Stomach (tissue), 9 donors: Measurements from ENCODE around the gene CLSTN2. TPM values are rescaled to one million over a fixed set of nuclear protein-coding genes. Genes with fewer than 3 reads are reported as not detected.

Experiments
- DNase-seq, 2 donors: peaks; one replicate each; pipeline versions ENCODE4 v3.0.0 to v3.0.0-alpha.2; 2013 to 2019
- H3K27ac ChIP-seq, 5 donors: fragments of 200-600 bp in 4 of 5; sonication (generic) in 4 of 5; one replicate each; pipeline ENCODE4 v1.5.1; 2013 to 2019; ENCODE audit warnings: mild to moderate bottlenecking in 1 of 5, moderate library complexity in 1 of 5
- H3K27me3 ChIP-seq, 3 donors: fragments of 200-600 bp; sonication (generic); one replicate each; pipeline ENCODE4 v1.5.1; 2017 to 2019; ENCODE audit warnings: mixed run types in 1 of 3
- H3K36me3 ChIP-seq, 4 donors: fragments of 200-600 bp; sonication (generic); 1 replicate in 3 of 4; 2 replicates in 1 of 4; pipeline ENCODE4 v1.5.1; 2016 to 2019
- H3K4me1 ChIP-seq, 4 donors: fragments of 200-600 bp; sonication (generic); one replicate each; pipeline ENCODE4 v1.5.1; 2016 to 2019
- H3K4me3 ChIP-seq, 4 donors: fragments of 200-600 bp; sonication (generic) in 3 of 4; one replicate each; pipeline ENCODE4 v1.5.1; 2016 to 2019; ENCODE audit warnings: mild to moderate bottlenecking in 1 of 4
- H3K9me3 ChIP-seq, 4 donors: fragments of 200-600 bp; sonication (generic); one replicate each; pipeline ENCODE4 v1.5.1; 2016 to 2019
- EP300 ChIP-seq: sonication (generic); formaldehyde crosslinking; IDR thresholded peaks from one replicate; pipeline ENCODE4 v1.6.1; 2017; ENCODE audit warnings: antibody characterized with exemption
- POLR2A ChIP-seq, 4 donors: fragments of 450-650 bp; IDR thresholded peaks; one replicate each; pipeline ENCODE4 v1.6.1; 2016; ENCODE audit warnings: antibody characterized with exemption in 4 of 4, control low read depth in 2 of 4, mild to moderate bottlenecking in 1 of 4, moderate library complexity in 1 of 4
- POLR2AphosphoS5 ChIP-seq, 3 donors: sonication (generic); formaldehyde crosslinking; IDR thresholded peaks; one replicate each; pipeline ENCODE4 v1.6.1; 2016; ENCODE audit warnings: antibody characterized with exemption in 3 of 3
- WGBS, 5 donors: extraction: QIAGEN DNeasy Blood & Tissue Kit in 3 of 5; methylation state at CpG; one replicate each; pipeline versions ENCODE4 v1.1.5 to v1.1.7; 2013 to 2018; 5-methylcytosine and 5-hydroxymethylcytosine counted together
- intact Hi-C: fragments of 100-400 bp; cut with DNase I; formaldehyde crosslinking; loops from one replicate; pipeline ENCODE4 v1.15.1; 2023; ENCODE audit warnings: low total_unique reads
- polyA plus RNA-seq, 3 donors: library from polyadenylated mRNA; stranded (reverse); fragments of 200-250 nt; gene quantifications; one replicate each; pipeline ENCODE4 v1.2.3, GENCODE V29; 2013
- total RNA-seq, 5 donors: library from RNA; depleted of rRNA; stranded (reverse); fragments of >200 nt; gene quantifications; one replicate each; pipeline versions ENCODE4 v1.1.0 to v1.2.3, GENCODE V29; 2014 to 2016
- TF ChIP-seq, protein P1 (sequence below), 7 experiments: fragments of 450-650 bp in 4 of 7; fragments of 200-600 bp in 3 of 7; sonication (generic) in 3 of 7; IDR thresholded peaks; one replicate each; pipeline ENCODE4 v1.5.1; 2016 to 2019; ENCODE audit warnings: antibody characterized with exemption in 7 of 7, control low read depth in 2 of 7, mild to moderate bottlenecking in 1 of 7
- donor health status: healthy with polysubstance abuse.
- donor health status: Bipolar disorder and iron deficiency.
- donor health status: healthy.

Gene CLSTN2
- total and polyA plus RNA-seq, 8 donors, result 0.10 to 5.4 (median 1.7) TPM

DNA sequence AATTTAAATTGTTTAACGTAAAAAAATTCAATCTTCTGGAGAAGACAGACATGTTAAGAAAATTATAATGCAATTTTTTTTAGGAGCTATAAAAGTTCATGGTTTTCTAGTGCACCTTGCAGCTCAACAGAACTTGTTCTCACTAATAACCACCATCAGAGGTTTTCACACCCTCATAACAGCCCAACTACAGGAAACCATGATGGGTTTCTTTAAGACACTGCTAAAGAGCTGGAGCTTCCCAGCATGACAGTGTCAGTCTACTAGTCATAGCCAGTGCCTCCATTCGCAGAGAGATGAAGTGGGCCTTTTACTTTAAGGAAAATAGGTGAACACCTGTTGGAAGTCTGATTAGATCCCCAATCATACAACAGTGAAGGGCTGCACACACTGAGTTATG is 518.8 kb downstream of the CLSTN2 start:
- no peak for DNase-seq
- Histone ChIP-seq H3K4me1 (peaks cover 0 to 11% (median 8%) of the 10 kb centered on the region in 4 donors), H3K9me3 (no peaks in the 10 kb centered on the region), H3K27me3 (no peaks in the 10 kb centered on the region), H3K36me3 (no peaks in the 10 kb centered on the region), H3K27ac (no peak overlapping the region), H3K4me3 (no peak overlapping the region)
- intact Hi-C loops, result no loop called here
- 80 to 95% (median 87%) methylated on average over 2 of the region's 2 CpGs for WGBS, 5 donors
- TF ChIP-seq EP300 (no peak), POLR2A (IDR thresholded peaks at IDR 0.05) (no peak), POLR2AphosphoS5 (IDR thresholded peaks at IDR 0.05) (no peak)
- TF ChIP-seq, protein P1, sequence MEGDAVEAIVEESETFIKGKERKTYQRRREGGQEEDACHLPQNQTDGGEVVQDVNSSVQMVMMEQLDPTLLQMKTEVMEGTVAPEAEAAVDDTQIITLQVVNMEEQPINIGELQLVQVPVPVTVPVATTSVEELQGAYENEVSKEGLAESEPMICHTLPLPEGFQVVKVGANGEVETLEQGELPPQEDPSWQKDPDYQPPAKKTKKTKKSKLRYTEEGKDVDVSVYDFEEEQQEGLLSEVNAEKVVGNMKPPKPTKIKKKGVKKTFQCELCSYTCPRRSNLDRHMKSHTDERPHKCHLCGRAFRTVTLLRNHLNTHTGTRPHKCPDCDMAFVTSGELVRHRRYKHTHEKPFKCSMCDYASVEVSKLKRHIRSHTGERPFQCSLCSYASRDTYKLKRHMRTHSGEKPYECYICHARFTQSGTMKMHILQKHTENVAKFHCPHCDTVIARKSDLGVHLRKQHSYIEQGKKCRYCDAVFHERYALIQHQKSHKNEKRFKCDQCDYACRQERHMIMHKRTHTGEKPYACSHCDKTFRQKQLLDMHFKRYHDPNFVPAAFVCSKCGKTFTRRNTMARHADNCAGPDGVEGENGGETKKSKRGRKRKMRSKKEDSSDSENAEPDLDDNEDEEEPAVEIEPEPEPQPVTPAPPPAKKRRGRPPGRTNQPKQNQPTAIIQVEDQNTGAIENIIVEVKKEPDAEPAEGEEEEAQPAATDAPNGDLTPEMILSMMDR (IDR thresholded peaks at IDR 0.05), result no peak

DNA sequence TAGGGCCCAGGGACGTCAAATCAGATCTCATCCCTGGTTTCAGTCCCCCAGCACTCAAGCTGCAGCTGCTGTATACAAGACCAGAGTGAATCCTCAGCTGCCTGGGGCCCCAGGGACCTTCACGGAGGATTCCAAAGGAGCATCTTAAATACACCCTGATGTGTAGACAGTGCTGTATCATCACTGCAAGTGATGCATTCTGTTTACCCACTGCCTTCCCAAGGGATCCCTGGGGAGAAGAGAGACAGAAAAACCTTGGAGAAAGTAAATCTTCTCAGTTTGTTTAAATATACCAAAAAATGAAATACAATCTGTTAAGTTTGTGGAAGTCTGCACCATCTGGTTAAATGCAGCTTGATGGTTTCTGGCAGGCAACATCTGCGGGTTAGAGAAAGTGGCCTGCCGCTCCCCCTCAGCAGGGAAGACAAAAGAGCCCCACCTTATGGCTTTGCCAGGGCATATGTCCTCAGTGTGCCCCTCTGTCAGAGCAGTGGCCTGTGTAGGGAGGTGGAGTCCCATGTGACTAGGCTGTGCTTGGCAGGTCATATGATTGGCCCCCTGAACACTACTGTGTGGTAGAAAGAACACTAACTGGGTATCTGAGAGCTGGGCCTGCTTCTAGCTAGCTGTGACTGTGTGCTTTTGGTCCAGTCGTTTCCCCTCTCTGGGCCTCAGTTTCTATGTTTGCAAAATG is 520.7 kb downstream of the CLSTN2 start:
- 69 to 76% (median 71%) methylated on average over 5 of the region's 5 CpGs for WGBS, 5 donors

DNA sequence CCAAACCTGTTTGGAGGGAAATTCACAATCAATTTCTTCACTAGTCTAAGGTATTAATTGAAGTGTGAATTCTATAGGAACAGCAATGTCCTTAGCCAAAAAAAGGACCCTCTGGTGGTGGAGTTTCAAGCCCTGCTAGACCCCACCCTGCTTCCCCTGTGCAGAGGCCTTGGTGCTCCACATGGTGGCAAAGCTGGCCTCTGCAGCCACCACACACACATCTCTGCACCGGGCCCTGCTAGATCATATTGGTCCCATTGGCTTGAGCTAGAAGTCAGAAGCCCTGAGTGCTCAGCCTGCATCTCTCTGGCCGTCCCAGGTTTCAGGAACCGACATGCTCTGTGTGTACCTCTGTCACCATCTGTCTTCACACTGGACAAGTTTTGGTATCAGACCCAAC is 522.0 kb downstream of the CLSTN2 start:
- no peaks in the 10 kb centered on the region for H3K27me3 ChIP-seq
- 78 to 89% (median 85%) methylated on average over 3 of the region's 3 CpGs for WGBS, 5 donors

More for the DNA sequence above, 520.7 kb downstream of the CLSTN2 start:
- Histone ChIP-seq H3K27ac (no peak overlapping the region), H3K27me3 (no peaks in the 10 kb centered on the region), H3K9me3 (no peaks in the 10 kb centered on the region), H3K36me3 (no peaks in the 10 kb centered on the region), H3K4me3 (no peak overlapping the region), H3K4me1 (no peaks in the 10 kb centered on the region)
- intact Hi-C loops, result no loop called here
- DNase-seq, result no peak
- TF ChIP-seq POLR2A (IDR thresholded peaks at IDR 0.05), result no peak
- TF ChIP-seq, protein P1 (IDR thresholded peaks at IDR 0.05), result no peak
- TF ChIP-seq EP300, result no peak
- TF ChIP-seq POLR2AphosphoS5 (IDR thresholded peaks at IDR 0.05), result no peak

DNA sequence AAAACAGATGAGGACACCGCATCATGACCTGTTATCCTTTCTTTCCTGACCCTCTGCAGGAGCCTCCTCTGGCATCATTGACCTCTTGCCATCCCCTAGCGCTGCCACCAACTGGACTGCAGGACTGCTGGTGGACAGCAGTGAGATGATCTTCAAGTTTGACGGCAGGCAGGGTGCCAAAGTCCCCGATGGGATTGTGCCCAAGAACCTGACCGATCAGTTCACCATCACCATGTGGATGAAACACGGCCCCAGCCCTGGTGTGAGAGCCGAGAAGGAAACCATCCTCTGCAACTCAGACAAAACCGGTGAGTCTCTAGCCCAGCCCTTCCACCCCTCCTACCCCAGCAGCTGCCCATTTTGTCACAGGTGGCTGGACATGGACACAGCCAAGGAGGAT is 524.5 kb downstream of the CLSTN2 start:
- no peak overlapping the region for H3K27ac ChIP-seq
- no peak overlapping the region for H3K4me3 ChIP-seq
- intact Hi-C loops, result no loop called here
- H3K9me3 ChIP-seq, result no peaks in the 10 kb centered on the region
- no peak for DNase-seq
- WGBS, 5 donors, result 75 to 90% (median 78%) methylated on average over 8 of the region's 8 CpGs
- no peaks in the 10 kb centered on the region for H3K27me3 ChIP-seq
- no peaks in the 10 kb centered on the region for H3K36me3 ChIP-seq
- H3K4me1 ChIP-seq, result no peaks in the 10 kb centered on the region
- TF ChIP-seq POLR2A (IDR thresholded peaks at IDR 0.05) (no peak), POLR2AphosphoS5 (IDR thresholded peaks at IDR 0.05) (no peak), EP300 (no peak)
- TF ChIP-seq, protein P1 (IDR thresholded peaks at IDR 0.05), result no peak

More for the DNA sequence above, 522.0 kb downstream of the CLSTN2 start:
- TF ChIP-seq, protein P1 (IDR thresholded peaks at IDR 0.05), result no peak
- TF ChIP-seq POLR2A (IDR thresholded peaks at IDR 0.05), result no peak
- no peak for TF ChIP-seq POLR2AphosphoS5 (IDR thresholded peaks at IDR 0.05)
- no peak for TF ChIP-seq EP300
- Histone ChIP-seq H3K4me3 (no peak overlapping the region), H3K9me3 (no peaks in the 10 kb centered on the region), H3K27ac (no peak overlapping the region), H3K4me1 (no peaks in the 10 kb centered on the region), H3K36me3 (no peaks in the 10 kb centered on the region)
- intact Hi-C loops, result no loop called here
- no peak for DNase-seq
